Astrocyte of the hippocampus (primary cell): ENCODE data around the gene COL13A1.

Experiments used
- DNase-seq: peaks from one replicate; pipeline ENCODE4 v3.0.0; 2011; ENCODE audit warnings: low read depth, low spot score

The COL13A1 gene

DNA sequence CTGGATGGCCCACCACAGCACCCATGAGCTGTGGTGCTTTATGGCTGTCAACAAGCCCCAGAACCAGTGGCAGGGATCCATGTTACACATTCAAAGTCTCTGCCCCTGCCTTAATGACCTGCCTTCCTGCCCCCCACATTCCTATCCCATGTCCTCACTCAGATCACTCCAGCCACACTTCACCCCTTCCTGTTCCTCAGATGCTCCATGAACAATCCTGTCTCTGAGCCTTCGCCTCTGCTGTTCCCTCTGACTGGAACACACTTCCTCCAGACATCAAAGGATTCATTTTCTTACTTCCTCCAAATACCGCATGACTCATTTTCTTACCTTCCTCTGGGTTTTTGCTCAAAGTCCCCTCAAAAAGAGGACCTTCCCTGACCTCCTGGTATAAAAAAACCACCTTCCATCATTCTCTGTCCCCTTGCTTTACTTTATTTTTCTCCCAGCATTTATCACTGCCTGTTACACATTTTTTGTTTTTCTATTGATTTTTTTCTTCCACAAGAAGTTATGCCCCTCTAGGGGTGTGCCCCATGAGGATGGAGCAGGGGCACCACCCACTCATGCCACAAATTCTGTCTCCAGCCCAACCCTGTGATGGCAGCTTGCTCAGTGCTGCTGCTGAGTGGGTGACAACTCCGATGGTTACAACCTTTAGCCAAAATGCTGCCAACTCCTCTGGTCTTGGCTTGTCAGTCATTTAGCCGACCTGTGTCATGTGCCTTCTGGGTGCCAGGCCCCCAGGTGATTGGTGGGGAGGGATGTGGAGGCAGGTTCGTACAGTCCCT, 18.2 kb downstream of the COL13A1 start:
- DNase-seq: peak; percentile 31

DNA sequence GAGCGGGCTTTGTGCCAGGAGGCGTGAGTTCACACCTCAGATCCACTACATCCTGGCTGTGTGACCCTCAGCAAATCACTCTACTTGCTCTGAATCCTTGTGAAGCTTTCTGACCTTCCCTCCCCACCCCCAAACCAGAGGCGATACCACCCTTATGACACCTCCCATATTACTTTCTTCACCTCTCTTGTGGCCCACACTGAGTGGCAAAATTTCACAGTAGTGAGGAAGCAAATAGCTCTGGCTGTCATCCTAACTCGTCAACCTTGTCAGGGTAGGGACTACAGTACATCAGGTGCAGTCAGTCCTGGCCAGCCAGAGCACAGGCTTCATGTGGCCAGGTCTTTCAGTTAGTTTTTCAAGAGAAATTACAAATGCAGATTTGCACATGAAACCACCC, 19.1 kb downstream of the COL13A1 start:
- DNase-seq: no peak

DNA sequence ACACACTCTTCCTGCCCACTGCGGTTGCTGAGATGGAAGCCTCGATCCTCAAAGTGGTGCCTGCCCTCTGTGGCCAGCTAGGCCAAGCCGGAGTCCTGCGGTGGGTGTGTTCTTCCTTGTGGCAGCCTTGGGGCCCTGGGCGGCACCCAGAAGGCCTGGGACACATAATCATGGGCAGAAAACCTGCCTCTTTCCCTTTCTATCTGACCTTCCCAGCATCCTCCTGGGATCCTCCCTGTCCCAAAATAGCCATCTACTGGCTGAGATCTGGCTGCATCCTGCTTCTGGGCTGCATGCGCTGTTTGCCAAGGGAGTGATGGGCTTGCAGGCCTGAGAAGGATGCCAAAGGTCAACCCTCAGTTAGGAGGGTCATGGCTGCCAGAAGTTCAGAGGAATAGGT, 23.9 kb downstream of the COL13A1 start:
- no peak for DNase-seq

DNA sequence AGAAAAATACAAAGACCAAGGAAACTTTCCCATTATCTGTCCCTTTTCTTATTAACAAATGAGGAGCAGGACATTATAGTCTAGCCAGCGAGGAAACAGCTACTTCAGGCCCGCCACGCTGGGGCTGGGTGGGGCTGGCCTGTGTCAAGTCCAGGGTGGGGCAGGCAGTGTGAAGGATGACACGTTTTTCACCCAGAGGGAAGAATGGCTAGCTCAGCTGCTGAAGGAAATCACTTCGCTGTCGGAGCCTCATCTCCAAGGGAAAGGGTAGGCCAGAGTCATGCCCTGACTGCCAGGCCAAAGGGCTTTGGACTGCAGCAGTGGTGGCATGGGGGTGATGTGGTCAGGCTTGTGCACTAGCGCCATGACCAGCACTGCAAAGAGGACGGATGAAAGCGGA, 24.4 kb downstream of the COL13A1 start:
- DNase-seq: no peak

- no peak for DNase-seq
Observed at GRCh38 chr10:69826789-69827554, 25.3 kb downstream of the COL13A1 start.

DNA sequence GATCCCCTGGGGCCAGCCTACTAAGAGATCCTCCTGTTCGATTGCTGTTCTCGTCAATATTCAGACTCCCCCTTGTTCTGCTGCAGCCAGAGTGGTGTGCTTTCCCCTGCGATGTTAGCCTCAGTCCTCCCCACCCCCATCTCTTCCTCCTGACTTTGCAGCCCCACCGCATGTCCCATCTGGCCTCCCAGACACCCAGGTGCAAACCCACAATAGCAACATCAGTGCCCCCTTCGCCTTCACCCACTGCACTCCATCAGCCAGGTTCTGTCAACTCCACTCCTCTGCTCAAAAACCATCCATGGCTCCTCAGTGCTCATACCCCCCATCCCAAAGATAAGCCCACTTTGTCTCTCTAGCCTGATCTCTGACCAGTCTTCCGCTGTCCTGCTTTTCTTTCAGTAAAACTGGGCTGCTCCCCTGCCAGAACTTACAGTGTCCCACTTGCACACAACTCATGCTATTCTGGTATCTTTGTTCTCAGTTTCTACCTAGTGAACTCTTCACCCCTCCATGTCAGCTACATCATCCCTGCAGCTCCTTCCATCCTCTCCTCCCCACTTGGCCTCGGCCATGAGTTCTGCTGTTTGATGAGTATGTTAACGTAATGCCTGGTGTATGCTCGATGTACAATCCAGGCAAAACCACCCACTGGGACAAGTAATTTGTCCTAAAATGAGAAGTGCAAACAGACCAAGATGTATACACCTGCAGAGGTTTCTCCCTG, 26.6 kb downstream of the COL13A1 start:
- no peak for DNase-seq

GRCh38 chr10:69829775-69830174, 28.1 kb downstream of the COL13A1 start:
- DNase-seq: no peak

DNA sequence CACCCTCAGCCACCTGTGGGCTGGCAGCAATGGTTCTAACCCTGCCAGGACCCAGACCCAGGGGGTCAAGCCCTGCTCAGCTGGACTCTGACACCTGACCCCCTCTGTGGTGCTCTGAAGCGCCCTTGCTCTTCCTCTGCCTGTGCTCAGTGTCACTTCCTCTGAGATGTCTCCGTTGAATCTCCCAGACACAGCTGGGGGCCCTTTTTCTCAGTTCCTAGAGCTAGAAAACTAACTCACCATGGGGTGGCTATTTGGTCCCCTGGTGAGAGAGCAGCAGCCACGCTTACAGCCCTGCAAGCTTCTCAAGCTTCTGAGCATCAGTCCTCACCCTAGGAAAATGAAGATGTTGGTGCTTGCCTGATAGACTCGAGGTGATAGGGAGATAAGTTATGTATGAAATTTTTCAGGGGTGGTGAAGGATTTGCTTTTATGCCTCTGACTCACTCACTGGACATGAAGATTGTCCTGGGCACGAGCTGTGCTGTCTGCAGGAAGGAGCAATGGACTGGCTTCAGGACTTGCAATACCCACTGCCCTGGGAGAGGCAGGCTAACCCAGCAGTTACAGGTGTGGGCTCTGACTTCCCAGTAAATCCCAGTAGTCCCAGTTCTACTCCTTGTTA, 29.6 kb downstream of the COL13A1 start:
- DNase-seq: no peak

GRCh38 chr10:69835233-69835632, 33.5 kb downstream of the COL13A1 start:
- DNase-seq: no peak

DNA sequence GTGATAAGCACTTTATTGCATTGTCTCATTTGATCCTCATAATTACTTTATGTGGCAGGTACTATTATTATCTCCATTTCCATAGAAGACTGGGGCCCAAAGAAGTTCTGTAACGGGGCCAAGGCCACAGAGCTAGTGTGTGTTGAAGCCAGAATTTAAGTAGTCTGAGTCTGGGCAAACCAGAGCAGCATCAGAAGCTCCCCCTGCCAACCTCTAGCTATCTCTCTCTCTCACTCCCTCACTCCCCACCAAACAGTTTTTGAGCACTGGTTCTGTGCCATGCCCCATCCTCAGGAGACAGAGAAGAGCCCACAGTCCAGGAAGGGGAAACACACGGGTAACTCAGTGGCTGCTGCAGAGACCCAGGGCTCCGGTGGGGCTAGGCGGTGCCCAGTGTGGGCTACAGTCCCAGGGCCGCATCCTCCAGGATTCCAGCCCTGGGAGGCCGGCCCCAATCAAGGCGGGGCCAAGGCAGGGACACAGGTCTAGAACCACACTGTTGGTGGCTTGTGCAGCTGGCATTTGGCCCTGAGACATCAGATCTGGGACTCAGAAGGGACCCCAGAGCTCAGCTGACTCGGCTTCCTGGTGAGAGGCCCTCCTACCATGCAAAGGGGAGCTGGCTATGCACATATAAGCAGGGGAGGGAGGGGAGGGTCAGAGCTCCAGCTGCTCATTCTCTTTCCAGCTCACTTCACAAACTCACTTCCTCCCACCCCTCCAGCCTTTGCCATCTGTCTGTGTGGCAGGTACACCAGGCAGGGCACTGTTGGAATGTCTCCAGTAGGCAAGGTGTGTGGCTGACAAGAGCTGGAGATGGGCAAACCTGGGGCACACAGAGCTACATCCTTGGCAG, 34.4 kb downstream of the COL13A1 start:
- peak; percentile 19 for DNase-seq

DNA sequence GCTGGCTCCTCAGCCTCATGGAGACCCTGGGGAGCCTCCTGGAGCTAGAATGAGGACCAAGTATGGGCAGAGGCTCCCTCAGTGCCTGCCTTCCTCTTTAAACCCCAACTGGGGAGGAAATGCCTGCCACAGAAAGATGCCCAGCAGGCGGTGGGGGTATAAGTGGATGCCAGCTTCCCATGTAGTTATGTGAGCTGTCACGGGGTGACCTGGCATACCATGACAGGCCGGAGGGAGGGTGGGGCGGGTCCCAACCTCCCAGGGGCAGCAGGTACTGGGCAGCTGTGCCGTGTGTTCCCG, 35.0 kb downstream of the COL13A1 start:
- no peak for DNase-seq

DNA sequence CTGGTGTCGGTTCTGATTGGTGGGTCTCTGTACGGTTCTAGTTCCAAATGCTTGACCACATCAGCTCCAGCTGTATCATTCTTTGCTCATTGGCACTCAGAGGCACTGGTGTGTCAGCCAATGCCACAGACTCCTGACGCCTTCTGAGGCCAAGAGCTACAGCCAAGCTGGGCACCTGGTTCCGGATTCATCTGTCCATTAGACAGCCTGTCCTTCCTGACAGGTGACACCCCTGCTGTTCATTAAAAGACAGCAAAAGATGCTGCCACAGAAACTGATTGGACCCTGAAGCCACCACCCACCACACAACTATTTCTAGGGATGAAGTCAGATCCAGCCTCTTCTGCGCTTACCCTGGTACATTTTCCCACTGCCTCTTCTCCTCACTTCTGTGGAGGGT, 35.6 kb downstream of the COL13A1 start:
- DNase-seq: no peak

DNA sequence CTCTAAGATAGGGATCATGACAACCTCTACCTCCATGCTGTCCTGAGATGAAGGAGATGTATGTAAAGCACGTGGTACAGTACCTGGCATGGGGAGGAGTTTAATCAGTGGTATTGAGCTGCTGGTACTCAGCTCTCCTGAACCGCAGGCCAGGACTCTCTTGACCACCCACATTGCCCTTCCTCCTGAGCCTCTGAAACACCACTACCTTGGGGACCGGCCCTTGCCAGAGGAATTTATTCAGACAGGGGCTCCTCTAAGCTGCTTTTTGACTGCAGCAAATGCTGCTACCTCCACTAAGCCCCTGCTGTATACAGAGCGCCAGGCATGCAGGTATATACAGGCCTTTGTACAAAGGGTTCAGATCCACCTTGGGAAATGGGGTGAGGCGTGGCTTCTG, 36.7 kb downstream of the COL13A1 start:
- DNase-seq: no peak

- peak; percentile 79 for DNase-seq
Observed at GRCh38 chr10:69838853-69839252, 37.1 kb downstream of the COL13A1 start.

DNA sequence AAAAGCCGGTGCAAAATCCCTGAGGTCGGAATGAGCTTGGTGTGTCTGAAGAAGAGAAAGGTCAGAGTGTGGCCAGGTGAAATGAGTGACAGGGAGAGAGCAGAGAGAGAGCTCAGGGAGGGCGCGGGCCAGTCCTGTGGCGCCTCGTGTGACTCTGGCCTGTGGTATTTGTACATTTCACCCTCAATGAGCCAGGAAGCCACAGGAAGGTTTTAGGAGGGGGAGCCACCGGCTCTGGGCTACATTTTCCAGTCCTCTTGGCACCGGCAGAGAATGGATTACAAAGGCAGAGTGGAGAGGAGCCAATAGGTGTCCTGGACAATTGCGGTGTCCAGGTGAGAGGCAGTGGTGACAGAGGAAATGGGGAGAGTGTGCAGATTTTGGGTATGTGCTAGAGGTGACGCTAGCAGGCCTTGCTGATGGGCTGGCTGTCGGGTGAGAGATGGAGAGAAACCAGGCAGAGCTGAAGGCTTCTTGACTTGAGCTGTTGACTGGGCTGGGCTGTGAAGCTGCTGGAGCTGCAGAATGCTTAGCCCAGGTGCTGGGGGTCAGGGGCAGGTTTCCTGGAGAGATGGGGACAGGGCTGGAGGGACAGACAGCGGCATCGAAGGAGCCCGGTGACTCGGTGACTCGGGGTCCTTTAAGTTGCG, 38.1 kb downstream of the COL13A1 start:
- peak; percentile 94 for DNase-seq

DNA sequence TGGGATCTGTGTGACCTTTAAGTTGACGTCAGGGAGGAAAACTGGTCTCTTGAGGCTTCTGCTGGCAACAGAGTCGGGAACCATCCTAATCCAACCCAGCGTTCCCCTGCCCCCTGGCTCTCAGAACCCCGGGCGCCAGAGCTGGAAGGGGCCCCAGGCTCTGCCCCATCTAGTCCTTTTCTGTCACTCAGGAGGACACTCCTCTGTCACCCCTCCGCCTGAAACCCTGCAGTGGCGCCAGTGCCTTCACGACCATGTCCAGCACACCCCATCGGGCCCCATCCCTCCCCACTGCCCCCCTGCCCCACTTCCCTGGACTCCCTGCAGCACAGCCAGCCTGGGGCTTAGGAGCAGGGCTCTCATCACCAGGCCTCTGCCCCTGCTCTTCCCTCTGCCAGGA, 39.1 kb downstream of the COL13A1 start:
- DNase-seq: no peak

- no peak for DNase-seq
Observed at GRCh38 chr10:69842020-69842419, 40.3 kb downstream of the COL13A1 start.

DNA sequence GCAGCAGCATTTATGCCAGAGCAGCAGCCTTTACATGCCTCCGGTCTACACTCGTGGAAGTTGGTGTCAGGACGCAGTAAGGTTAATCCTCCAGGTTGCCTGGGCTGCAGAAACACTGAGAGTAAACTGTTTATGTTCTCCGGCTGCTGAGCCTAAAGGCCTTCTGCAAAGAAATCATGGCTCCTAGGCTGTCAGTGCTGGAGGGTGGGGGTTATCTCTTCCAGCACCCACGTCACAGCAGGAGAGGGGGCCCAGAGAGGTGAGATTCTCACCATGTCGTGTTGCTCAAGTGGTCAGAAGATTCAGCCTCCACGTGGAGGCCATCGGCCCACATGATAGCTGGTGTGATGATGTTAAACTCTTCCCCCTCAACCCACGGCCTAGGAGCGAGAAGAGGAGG, 41.2 kb downstream of the COL13A1 start:
- no peak for DNase-seq

DNA sequence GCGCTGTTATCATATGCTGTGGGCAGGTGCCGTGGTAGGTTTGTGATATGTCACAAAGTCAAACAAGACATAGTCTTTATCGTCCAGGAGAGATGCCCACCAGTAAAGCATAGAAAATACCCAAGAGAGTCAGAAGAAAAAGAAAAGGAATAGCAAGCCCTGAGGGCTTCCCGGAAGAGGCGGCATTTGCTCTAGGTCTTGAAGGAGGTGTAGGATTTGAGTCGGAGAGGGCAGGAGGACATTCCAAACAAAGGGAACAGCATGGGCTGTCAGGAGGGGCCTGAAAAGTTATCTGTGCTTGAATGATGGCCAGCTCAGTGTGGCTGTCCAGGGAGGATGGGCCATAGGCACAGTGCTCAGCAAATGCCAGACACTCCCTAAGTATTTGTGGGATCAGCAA, 42.2 kb downstream of the COL13A1 start:
- no peak for DNase-seq

DNA sequence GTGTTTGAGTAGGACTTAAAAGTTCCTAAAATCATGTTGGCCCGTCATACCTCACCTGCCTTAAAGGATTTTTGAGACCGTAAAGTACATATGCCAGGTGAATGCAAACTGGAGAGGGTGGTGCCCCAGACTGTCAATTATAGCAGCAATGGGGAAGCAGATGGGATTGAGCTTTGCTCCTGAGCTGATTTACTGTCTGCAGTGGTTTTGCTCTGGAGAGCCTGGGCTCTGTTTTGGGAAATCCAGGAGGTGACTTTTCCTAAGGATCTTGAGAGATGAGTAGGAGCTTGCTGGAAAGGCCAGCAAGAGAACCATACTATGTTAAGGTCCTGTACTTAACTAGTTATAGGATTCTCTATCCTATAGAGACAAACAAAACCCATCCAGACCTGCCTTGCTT, 43.0 kb downstream of the COL13A1 start:
- DNase-seq: no peak
